ENCODE data around the gene ADAMTS2. TPM values are rescaled to one million over a fixed set of nuclear protein-coding genes. Genes with fewer than 3 reads are reported as not detected.

The ADAMTS2 gene
- total RNA-seq, 1 experiment from 2014 or later: not detected

DNA sequence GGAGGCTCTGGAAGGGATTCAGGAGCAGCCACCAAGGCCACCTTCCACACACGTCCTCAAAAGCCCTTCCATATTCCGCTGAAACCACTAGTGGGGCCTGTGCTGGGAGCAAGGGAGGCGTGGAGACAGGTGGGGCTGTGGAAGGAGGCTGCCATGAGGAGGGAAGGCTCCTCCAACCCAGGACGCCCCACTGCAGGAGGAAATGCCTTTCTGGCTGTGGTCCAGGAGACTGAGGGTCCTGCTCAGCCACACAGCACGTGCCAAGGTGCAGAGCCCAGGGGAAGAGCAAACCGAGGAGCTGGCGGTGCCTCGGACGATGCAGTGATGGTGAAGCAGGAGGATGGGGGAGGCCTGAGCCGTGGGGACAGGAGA lies 49.5 kb downstream of the ADAMTS2 start:
- no peak overlapping the region for H2AFZ ChIP-seq (ENCODE audit: low read length)
- intact Hi-C loops (cut with micrococcal nuclease): no loop called here
- ChIA-PET POLR2A (ENCODE audit: unreplicated experiment) (no interaction called here), CTCF (no interaction called here)
- no peaks in the 10 kb centered on the region for H3K36me3 ChIP-seq (ENCODE audit: low read depth, low read length)
- H4K20me1 ChIP-seq (ENCODE audit: low read length): no peaks in the 10 kb centered on the region
- H3K4me3 ChIP-seq (ENCODE audit: low read length): no peak overlapping the region
- no peaks in the 10 kb centered on the region for H3K9me3 ChIP-seq (ENCODE audit: low read length)
- H3K9ac ChIP-seq (ENCODE audit: low read length): no peak overlapping the region
- no peak for DNase-seq
- no peaks in the 10 kb centered on the region for H3F3A ChIP-seq (ENCODE audit: low read length, unreplicated experiment)
- ATAC-seq: no peak
- H3K27me3 ChIP-seq (ENCODE audit: low read length): peaks cover 74% of the 10 kb centered on the region
- no TSS peak for BruUV-seq (replicated peaks)
- H3K79me2 ChIP-seq (ENCODE audit: low read length): no peaks in the 10 kb centered on the region
- no peaks in the 10 kb centered on the region for H3K9me2 ChIP-seq (replicated peaks; ENCODE audit: low read length)
- H3K4me2 ChIP-seq (ENCODE audit: low read length): no peak overlapping the region
- no peaks in the 10 kb centered on the region for H3K4me1 ChIP-seq (ENCODE audit: insufficient read depth, low read length)
- H3K27ac ChIP-seq (ENCODE audit: low read length): no peak overlapping the region
- TF ChIP-seq, protein P1, sequence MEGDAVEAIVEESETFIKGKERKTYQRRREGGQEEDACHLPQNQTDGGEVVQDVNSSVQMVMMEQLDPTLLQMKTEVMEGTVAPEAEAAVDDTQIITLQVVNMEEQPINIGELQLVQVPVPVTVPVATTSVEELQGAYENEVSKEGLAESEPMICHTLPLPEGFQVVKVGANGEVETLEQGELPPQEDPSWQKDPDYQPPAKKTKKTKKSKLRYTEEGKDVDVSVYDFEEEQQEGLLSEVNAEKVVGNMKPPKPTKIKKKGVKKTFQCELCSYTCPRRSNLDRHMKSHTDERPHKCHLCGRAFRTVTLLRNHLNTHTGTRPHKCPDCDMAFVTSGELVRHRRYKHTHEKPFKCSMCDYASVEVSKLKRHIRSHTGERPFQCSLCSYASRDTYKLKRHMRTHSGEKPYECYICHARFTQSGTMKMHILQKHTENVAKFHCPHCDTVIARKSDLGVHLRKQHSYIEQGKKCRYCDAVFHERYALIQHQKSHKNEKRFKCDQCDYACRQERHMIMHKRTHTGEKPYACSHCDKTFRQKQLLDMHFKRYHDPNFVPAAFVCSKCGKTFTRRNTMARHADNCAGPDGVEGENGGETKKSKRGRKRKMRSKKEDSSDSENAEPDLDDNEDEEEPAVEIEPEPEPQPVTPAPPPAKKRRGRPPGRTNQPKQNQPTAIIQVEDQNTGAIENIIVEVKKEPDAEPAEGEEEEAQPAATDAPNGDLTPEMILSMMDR (conservative IDR thresholded peaks at IDR 0.05; ENCODE audit: low read depth, low read length): no peak
- TF ChIP-seq EZH2phosphoT487 (IDR thresholded peaks at IDR 0.05; ENCODE audit: borderline replicate concordance, low read length): no peak
- no peak for TF ChIP-seq EZH2 (IDR thresholded peaks at IDR 0.05; ENCODE audit: low read length, unreplicated experiment)

DNA sequence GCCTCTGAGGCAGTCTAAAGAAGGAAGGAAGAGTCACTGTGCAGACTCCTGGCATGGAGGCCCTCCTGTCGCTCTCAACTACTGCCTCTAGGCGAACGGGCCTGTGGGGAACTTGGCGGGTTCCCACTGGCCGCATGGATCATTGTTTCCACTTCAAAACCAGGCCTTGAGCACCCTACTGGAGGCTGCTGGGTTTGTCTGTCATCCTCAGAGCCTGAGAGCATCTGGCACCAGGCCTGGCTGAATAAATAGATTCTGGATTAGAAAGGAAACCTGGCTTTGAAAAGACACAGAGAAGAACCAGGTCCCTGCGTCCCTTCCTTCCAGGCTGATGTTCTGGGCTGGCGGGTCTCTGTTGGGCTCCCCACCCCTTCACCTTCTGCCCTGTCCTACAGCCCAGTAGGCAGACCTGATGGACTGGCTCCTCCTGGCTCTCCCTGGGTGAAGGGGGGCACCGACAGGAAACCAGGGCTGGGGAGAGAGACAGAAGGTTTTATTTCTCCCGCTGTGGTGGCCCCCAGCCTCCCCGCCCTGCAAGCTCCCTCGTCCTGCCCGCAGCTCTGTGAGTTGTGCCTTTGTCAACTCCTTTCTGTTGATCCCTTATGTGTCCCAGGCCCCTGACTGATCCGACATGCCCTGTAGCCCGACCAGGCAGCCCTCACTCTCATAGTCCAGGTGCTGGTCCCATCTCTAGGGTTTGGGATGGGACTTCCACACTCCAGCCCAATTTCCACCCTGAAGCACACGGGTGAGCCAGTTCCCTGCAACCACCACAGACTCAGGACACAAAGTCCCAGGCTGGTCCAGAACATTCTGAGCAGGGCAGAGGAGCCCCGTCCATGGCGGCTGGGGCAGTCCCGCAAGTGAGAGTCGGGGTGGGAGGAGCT lies 50.1 kb downstream of the ADAMTS2 start:
- Histone ChIP-seq H4K20me1 (ENCODE audit: low read length) (no peaks in the 10 kb centered on the region), H3K27me3 (ENCODE audit: low read length) (peaks cover 76% of the 10 kb centered on the region), H3F3A (ENCODE audit: low read length, unreplicated experiment) (no peaks in the 10 kb centered on the region), H3K4me2 (ENCODE audit: low read length) (no peak overlapping the region), H2AFZ (ENCODE audit: low read length) (no peak overlapping the region), H3K79me2 (ENCODE audit: low read length) (no peaks in the 10 kb centered on the region), H3K9me2 (replicated peaks; ENCODE audit: low read length) (no peaks in the 10 kb centered on the region), H3K4me1 (ENCODE audit: insufficient read depth, low read length) (no peaks in the 10 kb centered on the region), H3K27ac (ENCODE audit: low read length) (no peak overlapping the region), H3K36me3 (ENCODE audit: low read depth, low read length) (no peaks in the 10 kb centered on the region), H3K4me3 (ENCODE audit: low read length) (no peak overlapping the region), H3K9ac (ENCODE audit: low read length) (no peak overlapping the region), H3K9me3 (ENCODE audit: low read length) (no peaks in the 10 kb centered on the region)
- ChIA-PET CTCF (no interaction called here), POLR2A (ENCODE audit: unreplicated experiment) (no interaction called here)
- no peak for ATAC-seq
- no TSS peak for BruUV-seq (replicated peaks)
- DNase-seq: no peak
- TF ChIP-seq EZH2phosphoT487 (IDR thresholded peaks at IDR 0.05; ENCODE audit: borderline replicate concordance, low read length) (no peak), EZH2 (IDR thresholded peaks at IDR 0.05; ENCODE audit: low read length, unreplicated experiment) (no peak)
- TF ChIP-seq, protein P1 (conservative IDR thresholded peaks at IDR 0.05; ENCODE audit: low read depth, low read length): no peak
- intact Hi-C loops (cut with micrococcal nuclease): no loop called here

DNA sequence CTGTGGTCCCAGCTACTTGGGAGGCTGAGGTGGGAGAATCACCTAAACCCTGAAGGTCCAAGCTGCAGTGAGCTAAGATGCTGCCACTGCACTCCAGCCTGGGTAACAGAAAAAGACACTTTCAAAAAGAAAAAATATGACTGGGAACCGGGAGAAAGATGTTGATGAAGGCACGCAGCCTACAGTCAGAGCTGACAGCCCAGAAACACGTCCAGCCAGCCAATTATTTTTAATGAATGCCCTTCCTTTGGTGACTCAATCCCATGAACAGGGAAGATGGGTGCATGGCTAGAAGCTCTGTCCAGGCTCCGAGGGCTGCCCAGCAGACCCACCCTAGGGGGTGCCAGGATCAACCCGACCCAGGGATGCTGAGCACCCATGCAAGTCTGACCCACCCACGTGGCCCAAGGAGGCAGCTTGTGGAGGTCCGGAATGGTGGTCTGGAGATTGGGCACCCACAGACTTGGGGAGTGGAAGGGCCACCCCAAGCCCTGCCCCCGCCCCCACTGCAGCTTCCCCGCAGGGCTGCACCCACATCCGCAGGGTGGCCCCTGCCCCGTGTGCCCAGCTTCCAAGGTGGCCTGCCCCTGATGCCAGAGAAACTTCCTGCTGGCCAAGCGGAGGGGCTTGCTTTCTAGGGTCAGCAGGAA lies 51.0 kb downstream of the ADAMTS2 start:
- Histone ChIP-seq H3K4me2 (ENCODE audit: low read length) (no peak overlapping the region), H3K4me1 (ENCODE audit: insufficient read depth, low read length) (no peaks in the 10 kb centered on the region), H3K27me3 (ENCODE audit: low read length) (peaks cover 83% of the 10 kb centered on the region), H3K4me3 (ENCODE audit: low read length) (no peak overlapping the region), H3K27ac (ENCODE audit: low read length) (no peak overlapping the region), H3K36me3 (ENCODE audit: low read depth, low read length) (no peaks in the 10 kb centered on the region), H3K9me3 (ENCODE audit: low read length) (no peaks in the 10 kb centered on the region), H4K20me1 (ENCODE audit: low read length) (no peaks in the 10 kb centered on the region), H3K79me2 (ENCODE audit: low read length) (no peaks in the 10 kb centered on the region), H2AFZ (ENCODE audit: low read length) (no peak overlapping the region), H3K9ac (ENCODE audit: low read length) (no peak overlapping the region), H3K9me2 (replicated peaks; ENCODE audit: low read length) (no peaks in the 10 kb centered on the region), H3F3A (ENCODE audit: low read length, unreplicated experiment) (no peaks in the 10 kb centered on the region)
- intact Hi-C loops (cut with micrococcal nuclease): no loop called here
- BruUV-seq (replicated peaks): no TSS peak
- DNase-seq (no peak), ATAC-seq (no peak)
- CTCF ChIA-PET: no interaction called here
- POLR2A ChIA-PET (ENCODE audit: unreplicated experiment): no interaction called here
- TF ChIP-seq EZH2phosphoT487 (IDR thresholded peaks at IDR 0.05; ENCODE audit: borderline replicate concordance, low read length): no peak
- TF ChIP-seq, protein P1 (conservative IDR thresholded peaks at IDR 0.05; ENCODE audit: low read depth, low read length): no peak
- TF ChIP-seq EZH2 (IDR thresholded peaks at IDR 0.05; ENCODE audit: low read length, unreplicated experiment): no peak
